Neural crest cell (in vitro differentiated cells): ENCODE data around the gene ZNF335. TPM values are rescaled to one million over a fixed set of nuclear protein-coding genes. Genes with fewer than 3 reads are reported as not detected.
A peak's percentile ranks its signal among the peaks of the same experiment; 100 is the strongest.
"Not testable (repeated sequence)": the region's sequence is repeated elsewhere in the genome, so short reads cannot be mapped to it uniquely, and the experiment has no call there.

Experiments used
- DNase-seq: peaks from one replicate; pipeline ENCODE4 v3.0.0; 2021; ENCODE audit warnings: low read depth, mixed read lengths, low spot score
- H3K27ac Mint-ChIP-seq: one replicate; pipeline ENCODE4 v1.8.0; 2021; ENCODE audit warnings: mild to moderate bottlenecking, mixed read lengths; ENCODE audit not compliant: unreplicated experiment
- H3K27me3 Mint-ChIP-seq: 2 replicates; pipeline ENCODE4 v1.8.0; 2021; ENCODE audit warnings: low read depth, mild to moderate bottlenecking, mixed read lengths
- H3K36me3 Mint-ChIP-seq: 2 replicates; pipeline ENCODE4 v1.8.0; 2021; ENCODE audit warnings: low read depth, mild to moderate bottlenecking, mixed read lengths
- H3K4me1 Mint-ChIP-seq: 2 replicates; pipeline ENCODE4 v1.8.0; 2021; ENCODE audit warnings: mixed read lengths
- H3K4me3 Mint-ChIP-seq: one replicate; pipeline ENCODE4 v1.8.0; 2021; ENCODE audit warnings: mild to moderate bottlenecking, mixed read lengths
- H3K9me3 Mint-ChIP-seq: 2 replicates; pipeline ENCODE4 v1.8.0; 2021; ENCODE audit warnings: mixed read lengths
- CTCF ChIP-seq: fragments of 200-600 bp; sonication (generic); conservative IDR thresholded peaks from 2 replicates; pipeline ENCODE4 v1.5.0; 2021; ENCODE audit warnings: antibody characterized with exemption, mild to moderate bottlenecking
- total RNA-seq: library from RNA; stranded (reverse); gene quantifications from 2 replicates; pipeline ENCODE4 v1.2.1, GENCODE V29; 2021

Gene ZNF335
- total RNA-seq, 1 donor from 2014 or later = 24.8 TPM

DNA sequence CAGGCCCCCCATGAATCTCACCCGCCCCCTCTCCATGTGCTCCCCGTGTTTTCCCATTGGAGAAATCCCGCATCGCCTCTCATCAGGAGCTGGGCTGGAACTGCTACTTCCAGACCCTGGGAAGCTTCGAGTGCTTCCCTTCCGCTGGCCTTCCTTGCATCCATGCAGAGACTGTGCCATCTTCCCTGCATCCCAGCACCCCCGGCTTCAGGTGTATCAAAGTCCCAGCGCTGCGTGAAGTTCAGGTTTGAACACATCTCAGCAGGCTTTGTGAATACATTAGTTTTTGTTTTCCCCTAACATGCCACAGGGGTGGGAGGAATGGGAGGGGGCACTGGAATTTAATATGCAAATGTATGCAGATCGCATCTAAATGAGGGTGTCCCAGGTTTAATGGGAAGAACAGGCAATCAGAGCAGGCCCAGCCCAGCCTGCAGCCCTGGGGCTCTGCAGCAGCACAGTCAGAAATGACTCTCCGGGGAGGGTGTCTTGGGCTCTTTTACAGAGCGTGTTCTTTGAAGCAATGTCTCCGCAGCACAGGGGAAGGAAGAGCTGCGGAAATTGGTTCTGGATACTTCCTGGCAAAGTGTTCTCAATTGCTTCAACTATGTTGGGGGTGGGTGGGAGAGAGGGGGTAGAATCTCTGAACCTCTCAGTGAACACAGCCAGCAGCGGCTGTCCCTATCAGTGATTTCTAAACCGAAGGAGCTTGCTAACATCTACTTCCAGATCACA lies 28.4 kb upstream of the ZNF335 start:
- Mint-ChIP-seq H3K4me1 (peaks cover 3% of the 10 kb centered on the region), H3K27ac (no peak overlapping the region), H3K36me3 (no peaks in the 10 kb centered on the region), H3K27me3 (peaks cover 28% of the 10 kb centered on the region), H3K4me3 (no peak overlapping the region), H3K9me3 (no peaks in the 10 kb centered on the region)
- TF ChIP-seq CTCF = no peak
- no peak for DNase-seq

- Mint-ChIP-seq H3K27ac (no peak overlapping the region), H3K4me3 (no peak overlapping the region), H3K9me3 (no peaks in the 10 kb centered on the region), H3K4me1 (no peaks in the 10 kb centered on the region), H3K36me3 (no peaks in the 10 kb centered on the region), H3K27me3 (peaks cover 31% of the 10 kb centered on the region)
- no peak for TF ChIP-seq CTCF
- DNase-seq = no peak
Observed at GRCh38 chr20:45999557-46000261, 27.7 kb upstream of the ZNF335 start.

GRCh38 chr20:45998761-45999160 lies 26.8 kb upstream of the ZNF335 start:
- no peaks in the 10 kb centered on the region for H3K4me1 Mint-ChIP-seq
- TF ChIP-seq CTCF = no peak
- H3K36me3 Mint-ChIP-seq = no peaks in the 10 kb centered on the region
- peaks cover 29% of the 10 kb centered on the region for H3K27me3 Mint-ChIP-seq
- H3K27ac Mint-ChIP-seq = no peak overlapping the region
- DNase-seq = no peak
- no peaks in the 10 kb centered on the region for H3K9me3 Mint-ChIP-seq
- H3K4me3 Mint-ChIP-seq = no peak overlapping the region

DNA sequence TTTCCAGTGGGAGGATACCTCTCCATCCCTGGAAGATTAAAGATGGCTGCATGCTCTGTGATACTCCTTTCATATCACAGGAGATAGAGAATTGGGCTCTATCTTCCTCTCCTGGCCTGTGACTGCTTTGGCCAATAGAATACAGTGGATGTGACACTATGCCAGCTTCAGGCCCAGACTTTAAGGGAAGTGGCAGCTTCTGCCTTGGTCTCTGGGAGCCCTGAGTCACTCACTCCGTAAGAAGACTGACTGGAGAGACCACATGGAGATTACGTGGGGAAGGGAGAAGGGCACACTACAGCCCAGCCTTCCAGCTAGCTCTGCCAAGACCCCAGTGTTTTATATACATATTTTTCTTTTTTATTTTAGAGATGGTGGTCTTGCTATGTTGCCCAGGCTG lies 26.3 kb upstream of the ZNF335 start:
- Mint-ChIP-seq H3K4me3 (no peak overlapping the region), H3K4me1 (no peaks in the 10 kb centered on the region), H3K27me3 (peaks cover 30% of the 10 kb centered on the region), H3K27ac (peak overlapping the region; percentile 6), H3K36me3 (no peaks in the 10 kb centered on the region), H3K9me3 (no peaks in the 10 kb centered on the region)
- DNase-seq = no peak
- no peak for TF ChIP-seq CTCF

GRCh38 chr20:45997187-45997586 lies 25.2 kb upstream of the ZNF335 start:
- H3K36me3 Mint-ChIP-seq = no peaks in the 10 kb centered on the region
- H3K27ac Mint-ChIP-seq = no peak overlapping the region
- H3K9me3 Mint-ChIP-seq = no peaks in the 10 kb centered on the region
- H3K4me3 Mint-ChIP-seq = no peak overlapping the region
- no peak for DNase-seq
- peaks cover 35% of the 10 kb centered on the region for H3K27me3 Mint-ChIP-seq
- TF ChIP-seq CTCF = no peak
- H3K4me1 Mint-ChIP-seq = no peaks in the 10 kb centered on the region

DNA sequence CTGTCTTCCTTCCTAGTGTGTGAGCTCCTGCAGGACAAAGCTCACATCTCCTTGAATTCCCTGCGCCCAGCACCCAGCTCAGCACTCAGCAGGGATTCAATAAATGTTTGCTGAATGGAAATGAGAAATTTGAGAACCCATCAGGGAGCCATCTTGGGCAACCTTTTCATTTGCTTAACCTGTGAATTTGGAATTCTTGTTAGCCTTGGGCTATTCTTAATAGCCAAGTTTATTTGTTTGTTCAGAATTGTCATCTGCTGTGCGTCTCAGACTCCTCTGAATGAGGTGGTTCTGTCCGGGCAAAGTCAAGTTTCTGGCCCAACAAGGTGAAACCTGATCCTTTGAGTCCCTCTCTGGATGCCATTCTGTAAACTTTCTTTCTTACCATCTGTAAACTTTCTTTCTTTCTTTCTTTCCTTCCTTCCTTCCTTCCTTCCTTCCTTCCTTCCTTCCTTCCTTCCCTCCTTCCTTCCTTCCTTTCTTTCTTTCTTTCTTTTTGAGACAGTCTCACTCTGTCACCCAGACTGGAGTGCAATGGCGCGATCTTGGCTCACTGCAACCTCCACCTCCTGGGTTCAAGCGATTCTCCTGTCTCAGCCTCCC lies 23.6 kb upstream of the ZNF335 start:
- H3K4me1 Mint-ChIP-seq, DNase-seq, H3K9me3 Mint-ChIP-seq, H3K27ac Mint-ChIP-seq, H3K4me3 Mint-ChIP-seq, H3K36me3 Mint-ChIP-seq: not testable (repeated sequence)
- H3K27me3 Mint-ChIP-seq = peaks cover 37% of the 10 kb centered on the region
